HepG2 (cell line): ENCODE data around the gene RAMP1.

Source experiments
- FOSL1 ChIP-seq: sonication (generic); formaldehyde crosslinking; IDR thresholded peaks from 2 replicates; pipeline ENCODE4 v1.9.0; 2021; ENCODE audit warnings: missing genetic modification reagents, borderline replicate concordance
- RFX5 ChIP-seq: IDR thresholded peaks from 2 replicates; pipeline ENCODE4 v1.6.1; 2011; ENCODE audit warnings: low read depth, low read length, improper control_type of control experiment
- SMC3 ChIP-seq: IDR thresholded peaks from 2 replicates; pipeline ENCODE4 v1.6.1; 2011; ENCODE audit warnings: low read length, improper control_type of control experiment
- ZFYVE20 ChIP-seq: sonication (generic); formaldehyde crosslinking; IDR thresholded peaks from 2 replicates; pipeline ENCODE4 v1.8.0; 2023; ENCODE audit warnings: low read depth, mild to moderate bottlenecking, moderate library complexity, missing genetic modification reagents, borderline replicate concordance
- TF ChIP-seq, protein P1 (sequence below), 2 experiments: IDR thresholded peaks; 2 replicates each; pipeline ENCODE4 v1.6.1; 2011 to 2012; ENCODE audit warnings: low read length in 2 of 2, borderline replicate concordance in 1 of 2, low read depth in 1 of 2, mild to moderate bottlenecking in 1 of 2, moderate library complexity in 1 of 2

DNA sequence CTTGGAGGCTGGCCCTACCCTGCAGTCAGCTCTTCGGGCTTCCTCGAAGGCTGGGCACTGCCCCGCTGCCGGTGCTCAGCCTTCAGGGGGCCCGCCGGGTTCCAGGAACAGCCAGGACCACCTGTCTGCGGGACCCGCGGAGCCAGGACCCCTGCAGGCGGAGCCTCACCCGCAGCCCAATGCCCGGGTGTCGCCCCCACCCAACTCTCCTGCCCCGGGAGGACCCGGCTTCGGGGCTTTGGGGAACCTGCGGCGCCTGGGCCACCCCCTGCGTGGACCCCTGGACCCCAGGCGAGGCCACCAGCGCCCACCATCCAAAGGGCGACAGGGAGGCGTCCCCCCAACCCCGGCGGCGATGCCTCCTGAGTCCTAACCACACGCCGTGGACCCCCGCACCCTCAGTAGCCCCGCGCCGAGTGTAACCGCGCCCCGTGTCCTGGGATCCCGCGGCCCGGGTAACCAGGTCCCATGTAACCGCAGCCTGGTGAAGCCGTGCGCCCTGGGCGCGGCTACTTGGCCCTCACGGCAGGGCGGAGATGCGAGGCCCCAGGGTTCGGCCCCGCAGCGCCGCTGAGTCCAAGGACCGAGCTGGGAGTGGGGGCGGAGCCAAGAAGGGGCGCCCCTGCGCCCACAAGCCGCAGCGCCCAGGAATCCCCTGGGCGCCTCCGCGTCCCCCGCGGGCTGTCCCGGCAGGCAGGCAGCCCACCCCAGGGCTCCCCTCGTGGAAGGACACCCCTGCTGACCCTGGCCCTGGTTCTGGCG lies 96.4 kb downstream of the RAMP1 start:
- TF ChIP-seq, protein P1, sequence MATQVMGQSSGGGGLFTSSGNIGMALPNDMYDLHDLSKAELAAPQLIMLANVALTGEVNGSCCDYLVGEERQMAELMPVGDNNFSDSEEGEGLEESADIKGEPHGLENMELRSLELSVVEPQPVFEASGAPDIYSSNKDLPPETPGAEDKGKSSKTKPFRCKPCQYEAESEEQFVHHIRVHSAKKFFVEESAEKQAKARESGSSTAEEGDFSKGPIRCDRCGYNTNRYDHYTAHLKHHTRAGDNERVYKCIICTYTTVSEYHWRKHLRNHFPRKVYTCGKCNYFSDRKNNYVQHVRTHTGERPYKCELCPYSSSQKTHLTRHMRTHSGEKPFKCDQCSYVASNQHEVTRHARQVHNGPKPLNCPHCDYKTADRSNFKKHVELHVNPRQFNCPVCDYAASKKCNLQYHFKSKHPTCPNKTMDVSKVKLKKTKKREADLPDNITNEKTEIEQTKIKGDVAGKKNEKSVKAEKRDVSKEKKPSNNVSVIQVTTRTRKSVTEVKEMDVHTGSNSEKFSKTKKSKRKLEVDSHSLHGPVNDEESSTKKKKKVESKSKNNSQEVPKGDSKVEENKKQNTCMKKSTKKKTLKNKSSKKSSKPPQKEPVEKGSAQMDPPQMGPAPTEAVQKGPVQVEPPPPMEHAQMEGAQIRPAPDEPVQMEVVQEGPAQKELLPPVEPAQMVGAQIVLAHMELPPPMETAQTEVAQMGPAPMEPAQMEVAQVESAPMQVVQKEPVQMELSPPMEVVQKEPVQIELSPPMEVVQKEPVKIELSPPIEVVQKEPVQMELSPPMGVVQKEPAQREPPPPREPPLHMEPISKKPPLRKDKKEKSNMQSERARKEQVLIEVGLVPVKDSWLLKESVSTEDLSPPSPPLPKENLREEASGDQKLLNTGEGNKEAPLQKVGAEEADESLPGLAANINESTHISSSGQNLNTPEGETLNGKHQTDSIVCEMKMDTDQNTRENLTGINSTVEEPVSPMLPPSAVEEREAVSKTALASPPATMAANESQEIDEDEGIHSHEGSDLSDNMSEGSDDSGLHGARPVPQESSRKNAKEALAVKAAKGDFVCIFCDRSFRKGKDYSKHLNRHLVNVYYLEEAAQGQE (IDR thresholded peaks at IDR 0.05; ENCODE audit: borderline replicate concordance in 1 of 2, low read depth in 1 of 2, low read length in 2 of 2), result no peak
- TF ChIP-seq RFX5 (no peak), ZFYVE20 (CRISPR knock-in tag) (no peak), SMC3 (no peak), FOSL1 (CRISPR knock-in tag) (no peak)
